Measurements from ENCODE around the gene CAMK1G.
A peak's percentile ranks its signal among the peaks of the same experiment; 100 is the strongest.

The CAMK1G gene

DNA sequence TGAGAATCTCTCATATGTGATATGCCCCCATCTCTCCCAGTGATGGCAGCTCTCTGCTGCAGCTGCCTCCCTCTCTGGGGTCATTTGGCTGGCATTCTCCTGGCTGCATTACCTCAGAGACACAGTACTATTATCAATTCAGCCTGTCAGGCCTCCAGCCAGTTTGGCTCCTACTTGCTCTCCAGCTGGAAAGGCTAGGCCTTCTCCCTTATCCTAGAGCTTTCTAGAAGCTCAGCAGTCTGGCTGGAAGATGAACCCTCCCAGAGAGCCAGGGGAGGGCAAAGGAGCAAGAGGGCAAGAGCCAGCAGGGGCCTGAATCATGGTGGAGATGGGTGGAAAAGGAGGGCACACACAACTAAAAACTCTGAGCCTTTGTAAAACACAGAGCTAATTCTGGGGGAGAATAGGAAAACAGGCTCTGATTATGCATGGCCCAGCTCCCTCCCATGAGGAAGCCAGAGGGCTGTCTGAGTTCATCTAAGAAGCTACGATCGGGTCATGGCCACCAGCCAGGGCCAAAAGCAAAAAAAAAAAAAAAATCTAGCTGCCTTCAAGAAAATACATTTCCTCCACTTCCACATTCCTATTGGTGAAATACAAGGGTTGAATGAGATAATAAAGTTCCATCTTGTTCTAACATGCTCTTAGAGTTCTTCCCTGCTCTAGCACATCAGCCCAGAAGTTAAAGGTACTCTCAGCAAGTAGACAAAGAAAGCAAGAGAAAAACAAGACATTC is 59.9 kb downstream of the CAMK1G start:
- no peak for DNase-seq

DNA sequence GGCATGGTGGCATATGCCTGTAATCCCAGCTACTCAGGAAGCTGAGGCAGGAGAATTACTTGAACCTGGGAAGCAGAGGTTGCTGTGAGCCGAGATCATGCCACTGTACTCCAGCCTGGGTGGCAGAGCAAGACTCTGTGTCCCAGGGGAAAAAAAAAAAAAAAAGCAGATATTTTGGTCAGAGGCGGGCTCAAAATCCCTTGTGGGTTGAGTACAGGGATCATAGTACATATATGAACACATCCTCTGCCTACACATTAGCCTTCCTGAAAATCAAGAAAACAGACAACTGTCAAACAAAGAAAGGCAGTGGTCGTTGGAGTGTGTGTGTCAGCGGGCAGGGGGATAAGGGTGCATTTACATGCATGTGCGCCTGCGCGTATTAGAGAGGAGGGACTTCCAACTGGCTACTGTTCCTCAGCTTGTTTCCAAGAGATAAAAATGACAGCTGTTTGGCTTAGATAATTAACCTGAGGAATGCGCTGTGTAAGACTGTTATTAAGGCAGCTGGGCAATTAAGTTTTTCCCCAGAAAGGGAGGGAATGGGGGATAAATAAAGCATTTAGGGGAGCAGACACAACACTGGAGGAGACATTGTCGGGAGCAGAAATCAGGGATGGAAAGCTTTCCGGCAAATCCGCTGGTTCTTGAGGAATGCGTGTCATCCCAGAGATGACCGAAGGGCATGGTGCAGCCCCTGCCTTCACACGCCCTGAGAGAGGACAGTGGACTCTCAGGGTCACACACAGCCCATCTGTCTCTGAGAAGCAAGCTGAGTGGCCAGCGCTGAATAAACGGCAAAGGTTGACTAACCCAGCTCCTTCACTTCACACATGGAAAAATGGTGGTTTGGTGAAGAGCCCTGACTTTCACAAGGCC is 62.3 kb downstream of the CAMK1G start:
- no peak for DNase-seq

- no peak for DNase-seq
Measured at GRCh38 chr1:209646558-209646957, 63.0 kb downstream of the CAMK1G start.

GRCh38 chr1:209647156-209647555 is 63.6 kb downstream of the CAMK1G start:
- peak; percentile 48 for DNase-seq

GRCh38 chr1:209648346-209648745 is 64.8 kb downstream of the CAMK1G start:
- DNase-seq: no peak

DNA sequence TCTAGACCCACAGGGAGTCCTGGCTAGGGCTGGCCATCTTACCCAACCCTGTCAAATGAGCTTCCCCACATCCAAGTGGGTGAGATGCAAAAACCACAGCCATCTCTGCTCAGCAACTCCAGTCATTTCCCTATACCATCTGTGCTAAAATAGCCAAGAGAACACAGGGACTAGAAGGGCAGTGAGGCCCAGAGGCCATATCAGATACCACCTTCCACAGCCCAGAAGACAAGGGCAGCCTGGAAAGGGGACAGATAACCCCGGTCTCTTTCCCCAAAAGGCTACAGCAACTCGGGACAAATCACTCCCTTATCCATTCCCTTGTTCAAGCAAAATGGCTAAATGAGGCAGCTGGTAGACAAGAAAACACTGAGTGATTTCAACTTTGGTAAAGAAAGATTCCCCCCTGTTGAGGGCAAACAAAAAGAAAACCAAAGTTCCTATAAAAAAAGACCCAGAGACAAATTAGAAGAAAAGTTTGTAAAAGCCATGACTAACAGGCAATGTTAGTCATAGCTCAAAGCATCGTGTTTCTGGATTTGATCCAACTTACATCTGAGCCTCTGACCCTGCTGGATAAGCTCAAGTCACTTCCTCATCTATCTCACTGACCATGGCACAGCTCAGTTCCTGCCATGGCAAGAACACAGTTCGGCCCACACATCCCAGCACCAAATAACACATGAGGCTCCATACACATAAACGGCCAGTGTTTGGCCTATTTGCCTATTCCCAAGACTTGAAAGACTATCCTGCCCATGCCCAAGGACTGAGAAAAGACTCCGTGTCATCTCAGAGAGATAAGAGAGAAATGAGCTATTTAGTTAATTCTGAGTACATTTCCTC is 65.6 kb downstream of the CAMK1G start:
- DNase-seq: peak; percentile 96

DNA sequence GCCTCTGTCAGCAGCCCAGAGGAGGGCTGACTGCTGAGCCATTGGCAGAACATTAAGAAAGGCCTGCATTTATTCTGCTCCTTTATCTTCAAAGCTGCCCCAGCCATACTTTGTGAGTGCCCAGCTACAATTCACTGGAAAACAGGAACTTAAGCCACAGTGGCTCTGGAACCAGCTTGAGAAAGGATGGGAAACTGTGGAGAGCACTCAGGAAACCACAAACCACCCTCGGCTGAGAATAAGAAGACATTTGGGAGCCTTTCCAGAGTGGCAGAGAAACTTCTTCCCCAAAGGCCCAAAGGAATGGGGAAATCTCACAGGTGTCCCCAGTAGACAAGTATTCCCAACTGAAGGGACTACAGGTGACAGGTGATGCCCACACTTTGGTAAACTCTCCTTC is 66.9 kb downstream of the CAMK1G start:
- DNase-seq: peak; percentile 86

DNA sequence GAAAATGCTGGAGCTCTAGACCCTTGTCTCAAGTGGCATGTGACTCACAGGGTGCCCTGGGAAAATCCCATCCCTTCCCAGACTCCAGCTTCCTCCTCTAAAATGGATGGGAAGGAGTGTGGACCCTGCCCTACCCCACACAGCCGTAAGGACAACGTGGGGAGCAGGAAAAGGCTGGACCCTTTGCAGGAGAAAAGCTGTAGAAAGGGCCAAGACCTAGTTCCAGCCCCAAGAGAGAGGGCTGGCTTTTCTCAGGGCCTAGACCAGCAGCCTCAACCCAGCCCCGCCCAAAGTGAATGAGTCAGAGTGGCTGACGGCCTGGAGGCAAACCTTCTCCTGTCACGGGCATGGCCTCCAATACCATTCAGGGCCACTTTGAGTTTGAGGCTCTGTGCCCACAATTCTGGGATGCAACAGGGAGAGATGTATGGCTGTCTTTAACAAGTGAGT is 67.6 kb downstream of the CAMK1G start:
- DNase-seq: peak; percentile 93

GRCh38 chr1:209652121-209652735 is 68.7 kb downstream of the CAMK1G start, which contains the start of gene LAMB3:
TSS of gene LAMB3 (minus strand) at chr1:209652425. CDS start at chr1:209650944, 1,481 bp downstream.
- no peak for DNase-seq

DNA sequence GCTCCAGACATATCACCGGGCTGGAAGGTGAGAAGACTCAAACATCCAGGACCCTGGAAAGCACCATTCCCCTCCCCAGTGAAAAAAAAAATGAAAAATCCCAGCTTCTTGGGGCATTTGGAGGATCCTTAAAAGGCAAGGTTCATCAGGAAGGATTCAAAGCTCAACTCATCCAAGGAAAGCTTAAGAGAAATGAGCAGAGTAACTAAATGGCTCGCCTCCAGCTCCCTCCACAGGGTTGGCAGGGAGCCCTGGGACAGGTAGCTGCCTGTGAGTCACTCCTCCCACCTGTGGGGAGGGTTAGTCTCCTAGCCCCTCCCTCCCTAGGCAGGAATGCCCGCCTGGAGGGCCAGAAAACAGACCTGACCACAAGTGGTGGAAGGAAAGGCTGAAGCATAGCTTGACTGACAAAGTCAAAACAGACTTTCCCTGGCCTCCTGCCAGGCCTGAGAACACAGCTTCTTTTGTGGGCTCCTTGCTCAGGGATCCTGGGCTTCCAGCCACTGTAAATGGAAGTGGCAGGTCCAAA is 69.4 kb downstream of the CAMK1G start:
- peak; percentile 57 for DNase-seq

DNA sequence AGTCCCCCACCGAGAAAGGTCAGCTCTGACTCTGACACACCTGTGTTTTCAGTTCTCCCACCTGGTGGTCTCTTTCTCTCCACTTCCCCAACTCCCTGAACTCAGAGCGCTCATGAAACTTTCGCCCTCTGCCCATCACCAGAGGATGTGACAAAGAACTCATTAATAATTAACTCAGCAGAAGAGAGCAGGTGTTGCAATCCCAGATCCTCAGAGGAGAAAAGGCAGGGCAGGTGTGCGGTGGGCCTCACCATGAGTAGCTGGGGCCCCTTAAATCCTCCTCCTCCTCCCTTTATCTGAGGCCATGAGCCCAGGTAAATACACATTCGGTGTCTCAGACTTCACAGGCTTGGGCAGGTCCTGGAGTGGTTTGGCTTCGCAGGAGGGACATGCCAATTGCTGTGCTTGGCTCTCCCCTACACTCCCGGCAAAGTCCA is 70.4 kb downstream of the CAMK1G start:
- no peak for DNase-seq

DNA sequence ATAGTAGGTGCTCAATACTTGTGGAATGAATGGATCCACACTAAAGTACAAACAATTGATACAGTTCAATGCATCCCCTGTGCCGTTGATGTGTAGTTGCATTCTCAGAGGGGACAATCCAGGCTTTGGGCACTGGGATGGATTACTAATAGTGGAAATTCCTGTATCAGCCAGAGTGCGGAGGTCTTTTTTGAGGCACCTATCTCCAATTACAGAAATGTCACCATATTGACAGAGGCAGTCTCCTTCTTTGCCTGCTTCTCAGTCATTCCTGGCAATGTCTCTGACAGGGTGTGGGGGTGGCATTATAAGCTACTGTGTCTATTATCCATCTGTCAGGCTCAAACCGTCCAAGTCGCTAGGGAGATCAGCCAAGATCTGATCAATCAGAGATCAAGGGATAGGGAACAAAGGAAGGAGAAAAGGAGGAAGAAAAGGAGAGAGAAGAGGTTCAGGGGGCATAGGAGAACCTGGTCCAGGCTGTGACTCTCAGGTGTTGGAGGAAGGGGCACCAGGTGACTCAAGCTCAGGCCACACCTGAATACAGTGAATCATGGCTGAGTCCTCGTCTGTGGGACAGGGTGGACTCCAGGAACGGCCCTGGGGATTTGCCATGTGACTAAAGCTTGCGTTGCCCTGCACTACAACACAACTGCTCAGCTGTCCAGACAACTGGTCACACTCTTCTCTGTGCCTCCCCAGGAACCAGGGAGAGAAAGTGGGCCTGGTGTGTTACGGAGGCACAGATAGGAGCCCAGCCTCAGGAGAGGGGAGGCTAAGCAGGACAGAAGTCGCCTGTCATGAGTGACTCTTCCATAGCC is 72.1 kb downstream of the CAMK1G start:
- no peak for DNase-seq

- DNase-seq: peak; percentile 81
Measured at GRCh38 chr1:209657140-209657879, 73.8 kb downstream of the CAMK1G start.

- no peak for DNase-seq
Measured at GRCh38 chr1:209657918-209658317, 74.4 kb downstream of the CAMK1G start.

- DNase-seq: peak; percentile 93
Measured at GRCh38 chr1:209659909-209660308, 76.4 kb downstream of the CAMK1G start.

DNA sequence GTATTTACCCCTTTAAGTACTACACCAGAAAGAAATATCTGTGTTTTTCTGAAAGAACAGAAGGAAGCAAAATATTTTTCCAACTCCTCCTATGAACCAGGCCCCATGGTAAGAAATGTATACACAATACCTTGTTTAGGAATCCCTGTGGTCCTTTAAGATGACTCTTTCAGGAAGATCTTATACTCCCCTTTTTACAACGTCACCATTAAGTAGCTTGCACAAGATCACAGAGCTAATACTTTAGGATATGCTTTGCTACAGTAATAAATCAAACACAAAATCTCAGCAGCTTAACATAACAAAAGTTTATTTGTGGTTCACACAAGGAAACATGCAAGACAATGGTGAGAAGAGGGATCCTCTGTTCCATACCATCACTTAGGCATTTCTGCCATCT is 77.6 kb downstream of the CAMK1G start:
- DNase-seq: no peak

GRCh38 chr1:209662879-209663327 is 79.4 kb downstream of the CAMK1G start:
- DNase-seq: no peak
